H1 (cell line): ENCODE data around the gene TRAPPC2. TPM values are rescaled to one million over a fixed set of nuclear protein-coding genes. Genes with fewer than 3 reads are reported as not detected.

Experiments
- CHD2 ChIP-seq: IDR thresholded peaks from 2 replicates; pipeline ENCODE4 v1.6.1; 2012; ENCODE audit warnings: low read length, improper control_type of control experiment
- FOSL1 ChIP-seq: IDR thresholded peaks from 2 replicates; pipeline ENCODE4 v1.6.1; 2011; ENCODE audit warnings: mild to moderate bottlenecking, low read depth, low read length, moderate library complexity; ENCODE audit not compliant: insufficient read depth
- KDM1A ChIP-seq: fragments of 200-600, 300-600 bp; sonication (generic); IDR thresholded peaks from 2 replicates; pipeline ENCODE4 v1.7.1; 2016; ENCODE audit warnings: mild to moderate bottlenecking, low read length, borderline replicate concordance
- RAD21 ChIP-seq, 2 experiments: IDR thresholded peaks in 1 of 2; conservative IDR thresholded peaks in 1 of 2; 2 replicates each; pipeline ENCODE4 v1.6.1; 2011; ENCODE audit warnings: low read depth in 2 of 2, low read length in 2 of 2, improper control_type of control experiment in 1 of 2, inconsistent platforms in 1 of 2, mild to moderate bottlenecking in 1 of 2, moderate library complexity in 1 of 2
- SP4 ChIP-seq: IDR thresholded peaks from 2 replicates; pipeline ENCODE4 v1.6.1; 2012; ENCODE audit warnings: low read length, inconsistent platforms
- ZNF274 ChIP-seq: IDR thresholded peaks from 2 replicates; pipeline ENCODE4 v1.7.0; 2012; ENCODE audit warnings: low read length, borderline replicate concordance; ENCODE audit errors: extremely low read depth
- polyA plus RNA-seq, 7 experiments: library from polyadenylated mRNA; depleted of rRNA in 3 of 7; stranded (reverse) in 5 of 7; unstranded in 2 of 7; fragments of >200 nt in 5 of 7; fragments of 200-250 nt in 2 of 7; gene quantifications; 1 replicate in 5 of 7; 2 replicates in 1 of 7; 4 replicates in 1 of 7; pipeline versions ENCODE4 v1.2.1 to v1.2.3, GENCODE V29; 2011 to 2013; ENCODE audit warnings: missing spikeins in 2 of 7, mixed read lengths in 2 of 7
- total RNA-seq: library from RNA; stranded (reverse); fragmentation: NEBNext Ultra II Directional; extraction: Animal tissue kit (Norgen Biotek cat#: 25700); gene quantifications from 2 replicates; pipeline ENCODE4 v1.2.1, GENCODE V29; 2021

The TRAPPC2 gene
- total and polyA plus RNA-seq, 2 of the 8 experiments (the other 6 are each of a cell fraction or from before 2014, with no cell fraction given) = 6.7 to 10.8 TPM

- no peak for TF ChIP-seq CHD2
- no peak for TF ChIP-seq KDM1A
- TF ChIP-seq SP4 = no peak
- TF ChIP-seq FOSL1 = no peak
- TF ChIP-seq RAD21 (IDR thresholded peaks at IDR 0.05 in 1 of 2, conservative IDR thresholded peaks at IDR 0.05 in 1 of 2; ENCODE audit: low read depth in 2 of 2, low read length in 2 of 2) = no peak
- TF ChIP-seq ZNF274 = no peak
- TF ChIP-seq, all 59 proteins: peak for 0
Measured at GRCh38 chrX:13774696-13775095, 40.3 kb upstream of the TRAPPC2 start (continued).
